OCI-LY1 (cell line): Measurements from ENCODE around the gene RXFP2.

Experiments used
- CTCF ChIP-seq: fragments of 200-600 bp; sonication (generic), shearing (Covaris generic); IDR thresholded peaks from 2 replicates; pipeline ENCODE4 v1.5.1; 2017; ENCODE audit warnings: mild to moderate bottlenecking, antibody characterized with exemption, low read length, moderate library complexity, mixed read lengths
- EZH2 ChIP-seq: fragments of 200-600 bp; sonication (generic), shearing (Covaris generic); IDR thresholded peaks from 2 replicates; pipeline ENCODE4 v1.8.0; 2017; ENCODE audit warnings: borderline replicate concordance, mixed run types, mild to moderate bottlenecking, antibody characterized with exemption, low read length, moderate library complexity, mixed read lengths

GRCh38 chr13:31749929-31750328 lies 10.6 kb downstream of the RXFP2 start:
- TF ChIP-seq CTCF: no peak
- no peak for TF ChIP-seq EZH2
